Measurements from ENCODE around the gene SLC25A23.

DNA sequence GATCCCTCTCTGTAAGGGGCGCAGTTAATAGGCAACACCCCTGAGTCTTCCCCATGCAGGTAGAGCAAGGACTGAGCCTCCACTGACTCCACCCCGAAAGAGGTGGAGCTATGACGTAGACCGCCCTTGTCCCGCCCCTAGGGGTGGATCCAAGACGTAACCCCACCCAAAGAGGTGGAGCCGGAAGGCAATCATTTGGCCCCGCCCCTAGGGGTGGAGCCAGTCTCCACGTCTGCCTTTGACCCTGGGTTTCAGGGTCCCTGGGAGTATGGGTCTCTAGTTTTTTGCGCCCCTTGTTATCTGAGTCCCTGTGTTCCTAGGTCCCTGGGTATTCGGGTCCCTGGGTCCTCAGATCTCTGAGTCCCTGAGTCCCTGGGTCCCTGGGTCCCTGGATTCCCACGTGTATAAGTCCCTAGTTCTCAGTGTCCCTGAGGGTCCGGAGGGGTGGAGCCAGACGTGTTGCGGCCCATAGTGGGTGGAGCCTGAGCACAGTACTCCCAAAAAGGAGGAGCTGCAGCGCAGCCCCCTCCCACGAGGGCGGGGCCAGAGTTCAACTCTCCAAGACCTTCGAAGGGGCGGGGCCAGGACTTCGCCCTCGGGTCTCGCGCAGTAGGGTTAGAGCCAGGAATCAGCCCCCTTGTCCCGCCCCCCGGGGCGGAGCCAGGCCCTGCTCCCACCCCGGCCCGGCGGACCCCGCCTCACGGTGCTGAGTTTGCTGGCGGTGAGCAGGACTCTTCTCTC is 16.7 kb upstream of the SLC25A23 start:
- TF ChIP-seq, protein P1, sequence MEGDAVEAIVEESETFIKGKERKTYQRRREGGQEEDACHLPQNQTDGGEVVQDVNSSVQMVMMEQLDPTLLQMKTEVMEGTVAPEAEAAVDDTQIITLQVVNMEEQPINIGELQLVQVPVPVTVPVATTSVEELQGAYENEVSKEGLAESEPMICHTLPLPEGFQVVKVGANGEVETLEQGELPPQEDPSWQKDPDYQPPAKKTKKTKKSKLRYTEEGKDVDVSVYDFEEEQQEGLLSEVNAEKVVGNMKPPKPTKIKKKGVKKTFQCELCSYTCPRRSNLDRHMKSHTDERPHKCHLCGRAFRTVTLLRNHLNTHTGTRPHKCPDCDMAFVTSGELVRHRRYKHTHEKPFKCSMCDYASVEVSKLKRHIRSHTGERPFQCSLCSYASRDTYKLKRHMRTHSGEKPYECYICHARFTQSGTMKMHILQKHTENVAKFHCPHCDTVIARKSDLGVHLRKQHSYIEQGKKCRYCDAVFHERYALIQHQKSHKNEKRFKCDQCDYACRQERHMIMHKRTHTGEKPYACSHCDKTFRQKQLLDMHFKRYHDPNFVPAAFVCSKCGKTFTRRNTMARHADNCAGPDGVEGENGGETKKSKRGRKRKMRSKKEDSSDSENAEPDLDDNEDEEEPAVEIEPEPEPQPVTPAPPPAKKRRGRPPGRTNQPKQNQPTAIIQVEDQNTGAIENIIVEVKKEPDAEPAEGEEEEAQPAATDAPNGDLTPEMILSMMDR (IDR thresholded peaks at IDR 0.05): no peak
- no peak for TF ChIP-seq ZFX (IDR thresholded peaks at IDR 0.05; ENCODE audit: borderline replicate concordance)
